ENCODE results near the gene KCNMB2.

DNA sequence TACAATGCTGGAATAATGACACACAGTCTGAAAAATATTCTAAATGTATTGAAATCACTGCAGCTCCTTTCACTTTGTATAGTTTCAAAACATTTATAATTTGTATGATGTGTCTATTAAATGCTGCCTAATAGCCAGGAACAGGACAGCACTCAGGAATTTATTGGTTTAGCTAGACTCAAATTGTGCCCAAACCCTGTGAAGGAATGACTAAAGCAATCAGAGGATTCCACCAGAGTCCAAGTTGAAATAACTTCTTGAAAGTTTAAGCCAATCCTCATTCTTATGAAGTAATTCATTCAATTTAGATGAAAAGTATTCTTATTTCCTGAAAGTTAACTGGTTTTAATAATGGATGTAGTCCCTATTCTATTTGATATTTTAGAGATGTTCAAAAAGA, 268.4 kb downstream of the KCNMB2 start:
- TF ChIP-seq CTCF (IDR thresholded peaks at IDR 0.05) (no peak), ZFX (IDR thresholded peaks at IDR 0.05; ENCODE audit: borderline replicate concordance) (no peak)

Data from 22Rv1 (cell line).